Right atrium auricular region (tissue), 2 donors: ENCODE measurements around the gene KCNH5. TPM values are rescaled to one million over a fixed set of nuclear protein-coding genes. Genes with fewer than 3 reads are reported as not detected.

Source experiments
- DNase-seq: peaks from one replicate; pipeline ENCODE4 v3.0.0-alpha.2; 2019; ENCODE audit warnings: low spot score
- H3K27ac ChIP-seq, 2 donors: fragments of 200-600 bp; sonication (generic); 1 replicate in 1 of 2; 2 replicates in 1 of 2; pipeline ENCODE4 v1.5.1; 2016 to 2019
- H3K27me3 ChIP-seq, 2 donors: fragments of 200-600 bp; sonication (generic); one replicate each; pipeline versions ENCODE4 v1.5.1 to v1.6.0; 2017 to 2019
- H3K36me3 ChIP-seq: fragments of 200-600 bp; sonication (generic); one replicate; pipeline ENCODE4 v1.5.1; 2016
- H3K4me1 ChIP-seq, 2 donors: fragments of 200-600 bp; sonication (generic); one replicate each; pipeline versions ENCODE4 v1.5.1 to v1.6.0; 2017 to 2019
- H3K4me3 ChIP-seq, 2 donors: fragments of 200-600 bp; sonication (generic); 1 replicate in 1 of 2; 2 replicates in 1 of 2; pipeline ENCODE4 v1.5.1; 2017 to 2019; ENCODE audit warnings: mild to moderate bottlenecking in 1 of 2, moderate library complexity in 1 of 2
- H3K9me3 ChIP-seq, 2 donors: fragments of 200-600 bp; sonication (generic); one replicate each; pipeline ENCODE4 v1.5.1; 2019
- CTCF ChIP-seq, 2 donors: fragments of 200-600 bp; sonication (generic); IDR thresholded peaks; one replicate each; pipeline ENCODE4 v1.5.1; 2019; ENCODE audit warnings: antibody characterized with exemption in 2 of 2
- total RNA-seq, 2 donors: library from RNA; depleted of rRNA; stranded (reverse); fragments of >200 nt; gene quantifications; one replicate each; pipeline ENCODE4 v1.1.0, GENCODE V29; 2016

KCNH5 gene
- total RNA-seq, 2 donors from 2014 or later = 1.3 TPM; not detected in 1

GRCh38 chr14:62743560-62743959 is 301.7 kb downstream of the KCNH5 start:
- H3K9me3 ChIP-seq = no peaks in the 10 kb centered on the region
- no peak for TF ChIP-seq CTCF (IDR thresholded peaks at IDR 0.05)
- H3K27ac ChIP-seq = no peak overlapping the region
- no peaks in the 10 kb centered on the region for H3K27me3 ChIP-seq
- no peak overlapping the region for H3K4me3 ChIP-seq
- no peaks in the 10 kb centered on the region for H3K36me3 ChIP-seq
- no peaks in the 10 kb centered on the region for H3K4me1 ChIP-seq
- no peak for DNase-seq

DNA sequence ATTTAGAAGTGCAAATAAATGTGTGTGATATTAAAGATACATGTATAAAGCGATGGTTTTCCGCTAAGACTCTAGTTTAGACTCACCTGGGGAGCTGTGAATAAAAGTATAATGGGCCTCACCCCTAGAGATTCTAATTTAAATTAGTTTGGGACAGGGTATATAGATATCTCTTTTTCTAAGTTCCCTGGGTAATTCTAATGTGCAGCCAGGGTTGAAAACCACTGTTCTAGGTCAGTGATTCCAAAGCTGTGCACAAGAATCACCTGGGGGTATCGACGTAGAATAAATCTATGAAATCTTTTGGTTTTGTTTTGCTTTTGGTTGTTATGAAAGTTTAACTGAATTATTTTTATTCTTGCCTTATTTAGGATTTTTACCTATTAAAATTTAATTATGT is 302.1 kb downstream of the KCNH5 start:
- Histone ChIP-seq H3K4me1 (no peaks in the 10 kb centered on the region), H3K4me3 (no peak overlapping the region), H3K27ac (no peak overlapping the region), H3K36me3 (no peaks in the 10 kb centered on the region), H3K27me3 (no peaks in the 10 kb centered on the region), H3K9me3 (no peaks in the 10 kb centered on the region)
- no peak for DNase-seq
- no peak for TF ChIP-seq CTCF (IDR thresholded peaks at IDR 0.05)

DNA sequence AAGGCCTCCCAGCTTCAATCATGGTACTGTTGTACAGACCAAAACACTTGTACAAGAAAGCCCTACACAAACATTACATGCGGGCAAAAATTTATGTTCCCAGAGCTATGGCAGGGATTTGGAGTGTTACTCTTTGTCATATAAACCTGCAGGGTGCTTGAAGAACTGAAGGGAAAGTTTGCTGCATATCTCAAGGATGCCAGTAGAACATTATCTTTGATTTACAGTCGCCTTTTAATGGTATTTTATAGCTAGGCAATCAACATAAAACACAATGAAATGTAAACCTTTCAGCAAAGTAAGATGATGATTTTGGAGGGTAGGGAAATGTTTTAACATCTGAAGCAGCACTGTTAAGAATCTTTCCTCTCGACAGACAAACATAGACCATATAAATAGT is 305.6 kb downstream of the KCNH5 start:
- H3K4me3 ChIP-seq = no peak overlapping the region

GRCh38 chr14:62736048-62737043 is 308.9 kb downstream of the KCNH5 start:
- Histone ChIP-seq H3K4me1 (no peaks in the 10 kb centered on the region), H3K9me3 (no peaks in the 10 kb centered on the region), H3K27me3 (no peaks in the 10 kb centered on the region), H3K27ac (no peak overlapping the region), H3K36me3 (no peaks in the 10 kb centered on the region), H3K4me3 (no peak overlapping the region)
- DNase-seq = no peak
- TF ChIP-seq CTCF (IDR thresholded peaks at IDR 0.05) = no peak

More for the DNA sequence above, 305.6 kb downstream of the KCNH5 start:
- no peaks in the 10 kb centered on the region for H3K27me3 ChIP-seq
- H3K36me3 ChIP-seq = no peaks in the 10 kb centered on the region
- no peak for TF ChIP-seq CTCF (IDR thresholded peaks at IDR 0.05)
- no peak for DNase-seq
- no peaks in the 10 kb centered on the region for H3K4me1 ChIP-seq
- H3K27ac ChIP-seq = no peak overlapping the region
- H3K9me3 ChIP-seq = no peaks in the 10 kb centered on the region

DNA sequence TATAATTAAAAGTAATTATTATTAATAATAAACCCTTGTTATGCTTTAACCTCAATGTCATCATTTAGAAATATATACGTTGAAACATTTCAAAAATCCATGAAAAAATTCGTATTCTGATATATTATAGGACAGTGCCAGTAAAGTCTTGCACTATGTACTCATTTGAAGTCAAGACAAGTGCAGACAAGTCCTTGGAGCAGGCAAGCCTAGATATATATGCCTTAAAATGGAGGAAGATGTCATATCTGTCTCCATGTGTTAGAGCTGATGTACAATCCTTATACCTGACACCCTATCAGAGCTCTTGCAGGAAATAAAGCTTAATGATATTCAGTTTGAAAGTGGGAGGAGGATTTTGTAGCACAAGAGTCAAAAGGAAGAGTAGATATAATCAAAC is 310.4 kb downstream of the KCNH5 start:
- DNase-seq = no peak
- H3K9me3 ChIP-seq = no peaks in the 10 kb centered on the region

More for the DNA sequence above, 310.4 kb downstream of the KCNH5 start:
- Histone ChIP-seq H3K4me3 (no peak overlapping the region), H3K36me3 (no peaks in the 10 kb centered on the region), H3K27me3 (no peaks in the 10 kb centered on the region), H3K27ac (no peak overlapping the region), H3K4me1 (no peaks in the 10 kb centered on the region)
- TF ChIP-seq CTCF (IDR thresholded peaks at IDR 0.05) = no peak
